Epithelial cell of esophagus (primary cell): ENCODE measurements around the gene TCEANC.
"Not testable (repeated sequence)": the region's sequence is repeated elsewhere in the genome, so short reads cannot be mapped to it uniquely, and the experiment has no call there.

Source experiments
- DNase-seq: peaks from one replicate; pipeline ENCODE4 v3.0.0; 2010; ENCODE audit warnings: low read depth
- H3K4me3 ChIP-seq: 2 replicates; pipeline ENCODE4 v1.5.1; 2011; ENCODE audit warnings: mild to moderate bottlenecking, low read length, control low read depth
- TF ChIP-seq, protein P1 (sequence below): IDR thresholded peaks from 2 replicates; pipeline ENCODE4 v1.5.1; 2011; ENCODE audit warnings: low read depth, mild to moderate bottlenecking, low read length, control low read depth, inconsistent platforms; ENCODE audit not compliant: insufficient read depth; ENCODE audit errors: missing control alignments

The TCEANC gene

DNA sequence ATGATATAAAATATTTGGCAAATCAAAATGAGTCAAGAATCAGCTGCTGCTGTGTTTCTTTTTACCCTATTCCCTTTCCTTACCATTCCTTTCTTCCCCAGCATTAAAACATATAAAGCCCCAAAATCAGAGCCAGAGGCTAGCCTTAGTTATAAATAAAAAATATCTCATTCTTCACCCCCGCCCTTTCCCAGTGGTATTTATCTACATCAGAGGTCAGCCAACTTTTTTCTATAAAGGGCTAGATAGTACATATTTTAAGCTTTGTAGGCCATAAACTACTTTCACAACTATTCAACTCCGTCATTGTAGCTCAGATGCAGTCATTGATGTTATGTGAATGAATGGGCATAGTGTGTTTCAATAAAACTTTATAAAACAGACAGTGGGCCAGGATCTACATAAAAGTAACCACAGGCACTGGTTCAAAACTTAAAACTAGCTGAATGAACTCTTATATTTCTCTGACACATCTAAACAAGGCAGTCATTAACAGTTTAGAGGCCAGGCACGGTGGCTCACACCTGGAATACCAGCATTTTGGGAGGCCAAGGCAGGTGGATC is 30.5 kb upstream of the TCEANC start:
- TF ChIP-seq, protein P1, sequence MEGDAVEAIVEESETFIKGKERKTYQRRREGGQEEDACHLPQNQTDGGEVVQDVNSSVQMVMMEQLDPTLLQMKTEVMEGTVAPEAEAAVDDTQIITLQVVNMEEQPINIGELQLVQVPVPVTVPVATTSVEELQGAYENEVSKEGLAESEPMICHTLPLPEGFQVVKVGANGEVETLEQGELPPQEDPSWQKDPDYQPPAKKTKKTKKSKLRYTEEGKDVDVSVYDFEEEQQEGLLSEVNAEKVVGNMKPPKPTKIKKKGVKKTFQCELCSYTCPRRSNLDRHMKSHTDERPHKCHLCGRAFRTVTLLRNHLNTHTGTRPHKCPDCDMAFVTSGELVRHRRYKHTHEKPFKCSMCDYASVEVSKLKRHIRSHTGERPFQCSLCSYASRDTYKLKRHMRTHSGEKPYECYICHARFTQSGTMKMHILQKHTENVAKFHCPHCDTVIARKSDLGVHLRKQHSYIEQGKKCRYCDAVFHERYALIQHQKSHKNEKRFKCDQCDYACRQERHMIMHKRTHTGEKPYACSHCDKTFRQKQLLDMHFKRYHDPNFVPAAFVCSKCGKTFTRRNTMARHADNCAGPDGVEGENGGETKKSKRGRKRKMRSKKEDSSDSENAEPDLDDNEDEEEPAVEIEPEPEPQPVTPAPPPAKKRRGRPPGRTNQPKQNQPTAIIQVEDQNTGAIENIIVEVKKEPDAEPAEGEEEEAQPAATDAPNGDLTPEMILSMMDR = no peak
- DNase-seq = no peak
- no peak overlapping the region for H3K4me3 ChIP-seq

DNA sequence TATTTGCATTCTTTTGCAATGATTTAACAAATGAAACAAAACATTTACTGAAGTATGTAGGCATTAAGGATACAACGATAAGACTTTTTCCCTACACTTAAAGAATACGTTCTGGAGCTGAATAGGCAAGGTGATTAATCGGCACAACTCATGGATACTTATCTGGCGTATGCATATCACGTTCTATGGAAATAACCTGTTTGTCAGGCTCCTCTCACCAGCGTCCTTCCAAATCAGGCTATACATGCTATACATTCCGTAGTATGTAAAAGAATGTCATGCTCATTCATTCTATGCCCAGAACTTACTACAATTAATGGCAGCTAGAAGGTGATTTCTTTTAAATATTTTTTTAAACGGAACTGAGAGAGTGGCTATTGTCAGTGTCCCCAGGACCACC is 25.6 kb upstream of the TCEANC start:
- TF ChIP-seq, protein P1 = no peak
- H3K4me3 ChIP-seq = no peak overlapping the region
- peak; percentile 53 for DNase-seq

DNA sequence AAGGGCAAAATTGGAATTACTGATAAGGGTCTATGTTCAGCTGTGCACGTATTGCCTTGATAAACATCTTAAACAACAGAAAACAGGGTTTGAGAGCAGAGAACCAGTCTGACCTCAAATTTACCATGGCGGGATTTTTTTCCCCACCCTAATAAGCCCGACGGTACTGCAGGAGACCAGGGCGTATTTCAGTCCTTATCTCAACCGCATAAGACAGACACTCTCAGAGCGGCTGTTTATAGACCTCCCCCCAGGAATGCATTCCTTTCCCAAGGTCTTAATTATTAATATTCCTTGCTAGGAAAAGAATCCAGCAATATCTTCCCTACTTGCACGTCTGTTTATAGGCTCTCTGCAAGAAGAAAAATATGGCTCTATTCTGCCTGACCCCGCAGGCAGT is 15.7 kb upstream of the TCEANC start:
- DNase-seq, H3K4me3 ChIP-seq: not testable (repeated sequence)

DNA sequence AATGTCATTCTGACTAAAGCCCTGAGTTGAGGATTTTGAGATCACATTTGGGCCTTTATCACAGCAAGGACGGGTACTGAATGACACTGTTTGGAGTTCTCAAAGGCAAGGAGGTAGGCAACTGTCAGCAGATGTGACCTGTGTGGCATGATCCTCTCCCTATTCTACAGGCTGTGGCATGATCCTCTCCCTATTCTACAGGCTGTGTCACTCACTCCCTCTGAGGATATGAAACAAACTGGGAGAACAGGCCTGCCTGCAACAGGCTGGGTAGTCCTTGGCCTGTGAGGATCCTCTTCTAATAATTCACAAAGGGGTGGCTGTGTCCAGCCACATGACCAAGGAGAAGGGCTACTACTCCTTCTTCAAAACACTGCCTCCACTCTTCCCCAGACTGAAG is 14.9 kb upstream of the TCEANC start:
- TF ChIP-seq, protein P1 = no peak
- DNase-seq = peak; percentile 58
- H3K4me3 ChIP-seq = no peak overlapping the region

DNA sequence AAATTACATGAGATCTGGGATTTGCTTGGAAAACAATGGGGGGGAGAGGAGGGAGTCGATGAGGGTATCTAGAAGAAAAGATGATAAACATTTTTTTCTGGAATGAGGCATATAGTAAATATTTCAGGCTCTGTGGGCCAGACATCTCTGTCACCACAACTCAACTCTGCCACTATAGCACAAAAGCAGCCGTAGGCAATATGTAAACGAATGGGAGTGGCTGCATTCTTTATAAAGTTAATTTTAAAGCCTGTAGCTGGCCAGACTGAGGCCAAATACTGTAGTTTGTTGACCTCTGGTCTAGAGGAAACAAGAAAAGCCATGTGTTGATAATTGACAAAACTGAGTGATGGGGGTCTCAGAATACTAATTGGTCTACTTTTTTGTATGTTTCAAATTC is 14.1 kb upstream of the TCEANC start:
- TF ChIP-seq, protein P1 = no peak
- H3K4me3 ChIP-seq = no peak overlapping the region
- DNase-seq = peak; percentile 15

DNA sequence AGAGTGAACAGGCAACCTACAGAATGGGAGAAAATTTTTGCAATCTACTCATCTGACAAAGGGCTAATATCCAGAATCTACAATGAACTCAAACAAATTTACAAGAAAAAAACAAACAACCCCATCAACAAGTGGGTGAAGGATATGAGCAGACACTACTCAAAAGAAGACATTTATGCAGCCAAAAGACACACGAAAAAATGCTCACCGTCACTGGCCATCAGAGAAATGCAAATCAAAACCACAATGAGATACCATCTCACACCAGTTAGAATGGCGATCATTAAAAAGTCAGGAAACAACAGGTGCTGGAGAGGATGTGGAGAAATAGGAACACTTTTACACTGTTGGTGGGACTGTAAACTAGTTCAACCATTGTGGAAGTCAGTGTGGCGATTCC is 11.3 kb upstream of the TCEANC start:
- not testable (repeated sequence) for DNase-seq, H3K4me3 ChIP-seq

DNA sequence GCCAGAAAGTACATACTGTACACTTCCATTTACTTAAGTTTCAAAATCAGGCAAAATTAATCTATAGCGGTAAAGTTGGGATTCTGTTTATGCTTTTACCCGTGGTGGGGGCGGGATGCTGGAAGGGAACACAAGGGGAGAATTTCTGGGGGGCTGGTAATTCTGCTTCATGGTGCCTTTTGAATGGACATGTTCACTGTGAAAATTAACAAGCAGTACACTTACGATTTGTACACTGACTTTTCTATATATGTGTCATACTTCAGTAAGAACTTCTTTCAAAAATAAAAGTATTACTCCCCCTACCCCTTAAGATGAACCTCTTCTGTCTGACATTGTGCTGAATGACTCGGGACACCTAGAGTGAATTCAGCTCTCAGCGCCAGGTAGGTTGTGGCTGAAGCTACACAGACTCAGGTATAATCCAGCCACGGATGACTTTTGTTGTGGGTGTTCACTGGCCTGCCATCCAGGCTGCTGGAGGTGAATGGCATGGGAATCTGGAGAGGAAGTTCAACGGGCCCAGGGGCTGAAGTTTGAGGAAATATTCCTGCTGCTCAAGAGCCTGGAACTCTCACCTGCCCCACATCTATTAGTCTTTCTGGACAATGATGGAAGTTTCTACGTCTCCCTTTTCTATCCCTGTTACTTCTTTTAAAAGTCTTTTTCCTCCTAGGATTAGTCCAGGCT is 7.3 kb upstream of the TCEANC start:
- H3K4me3 ChIP-seq = no peak overlapping the region
- TF ChIP-seq, protein P1 = no peak
- DNase-seq = no peak

DNA sequence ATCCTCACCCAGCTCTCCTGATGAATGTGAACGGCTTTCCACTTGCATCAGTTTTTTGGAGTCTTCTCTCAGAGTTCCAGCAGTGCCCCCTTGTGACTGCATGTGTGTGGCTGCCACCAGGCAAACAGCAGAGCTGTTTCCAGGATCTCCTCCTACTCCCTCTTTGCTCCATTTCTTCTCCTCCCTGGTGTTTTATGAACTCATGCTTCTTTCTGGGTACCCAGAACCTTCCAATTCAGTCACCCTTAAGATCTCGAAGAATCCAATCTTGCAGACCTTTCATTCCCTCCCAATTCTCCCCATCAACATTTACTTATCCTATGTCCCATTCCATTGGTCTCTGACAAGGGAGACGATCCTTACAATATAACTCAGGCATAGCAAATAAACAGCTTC is 6.8 kb upstream of the TCEANC start:
- TF ChIP-seq, protein P1 = peak; percentile 77
- no peak overlapping the region for H3K4me3 ChIP-seq
- DNase-seq = peak; percentile 56
